Stimulated activated CD4-positive, alpha-beta T cell treated with anti-CD3 and anti-CD28 coated beads, Interleukin-12 subunit alpha, Interleukin-12 subunit beta, amount 100 ng/mL, for 4 hours (primary cell): ENCODE measurements around the gene TMEM253.

Experiments
- DNase-seq: peaks from one replicate; pipeline ENCODE4 v3.0.0-alpha.2; 2020

TMEM253 gene

DNA sequence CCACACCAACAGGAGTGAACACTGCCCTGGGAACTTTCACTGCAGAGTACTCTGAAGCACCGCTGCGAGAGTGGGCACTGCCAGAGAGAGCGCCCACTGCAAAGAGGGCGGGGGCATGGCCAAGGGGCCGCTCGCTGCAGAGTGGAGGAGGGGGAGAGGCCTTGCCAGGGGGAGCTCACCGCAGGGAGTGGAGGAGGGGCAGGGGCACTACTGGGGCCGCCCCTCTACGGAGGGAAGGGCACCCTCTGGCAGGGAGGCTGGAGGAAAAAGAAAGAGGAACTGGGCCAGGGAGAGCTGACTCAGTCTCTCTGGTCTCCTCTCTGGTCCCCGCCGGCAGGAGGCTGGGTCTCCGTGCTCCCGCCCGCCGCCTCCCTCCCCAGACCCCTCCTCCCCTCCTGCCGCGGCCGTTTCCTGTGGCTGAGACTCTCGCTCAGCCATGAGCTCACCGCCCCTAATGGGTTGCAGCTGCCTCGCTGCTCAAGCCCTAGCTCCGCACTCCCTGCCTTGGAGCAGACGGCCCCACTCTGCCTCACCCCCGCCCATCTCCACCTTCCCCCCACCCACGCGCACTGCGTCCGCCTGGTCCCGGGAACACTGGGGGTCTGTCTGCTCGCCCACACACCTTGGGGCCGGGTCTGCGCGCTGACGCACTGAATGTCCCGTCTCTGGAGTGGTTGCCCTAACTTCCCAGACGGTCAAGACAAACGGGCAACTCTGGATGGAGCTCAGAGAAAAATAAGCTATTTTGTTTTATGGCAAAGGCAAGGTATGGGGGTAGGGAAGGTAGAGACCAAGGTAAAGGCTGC, 29.4 kb upstream of the TMEM253 start:
- peak; percentile 35 for DNase-seq

DNA sequence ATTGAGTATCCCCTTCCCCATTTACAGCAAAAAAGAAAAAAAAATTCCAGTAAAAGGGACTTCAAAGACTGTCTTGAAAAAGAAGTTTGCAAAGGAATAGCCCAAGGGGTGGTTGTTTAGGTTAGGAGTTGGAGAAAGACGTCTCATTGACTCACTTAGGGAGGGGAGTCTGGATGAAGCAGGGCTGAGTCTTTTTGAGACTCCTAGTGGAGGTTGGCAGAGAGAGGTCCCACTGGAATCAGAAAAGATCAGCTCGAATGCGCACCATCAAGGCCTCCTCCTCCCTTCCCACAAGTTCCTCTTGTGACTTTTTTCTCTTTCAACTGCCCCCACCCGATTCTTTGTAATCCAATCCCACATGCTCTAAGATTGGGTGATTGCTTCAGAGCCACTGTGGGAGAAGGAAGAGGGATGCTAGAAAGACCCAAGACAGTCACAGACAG, 28.8 kb upstream of the TMEM253 start:
- no peak for DNase-seq

DNA sequence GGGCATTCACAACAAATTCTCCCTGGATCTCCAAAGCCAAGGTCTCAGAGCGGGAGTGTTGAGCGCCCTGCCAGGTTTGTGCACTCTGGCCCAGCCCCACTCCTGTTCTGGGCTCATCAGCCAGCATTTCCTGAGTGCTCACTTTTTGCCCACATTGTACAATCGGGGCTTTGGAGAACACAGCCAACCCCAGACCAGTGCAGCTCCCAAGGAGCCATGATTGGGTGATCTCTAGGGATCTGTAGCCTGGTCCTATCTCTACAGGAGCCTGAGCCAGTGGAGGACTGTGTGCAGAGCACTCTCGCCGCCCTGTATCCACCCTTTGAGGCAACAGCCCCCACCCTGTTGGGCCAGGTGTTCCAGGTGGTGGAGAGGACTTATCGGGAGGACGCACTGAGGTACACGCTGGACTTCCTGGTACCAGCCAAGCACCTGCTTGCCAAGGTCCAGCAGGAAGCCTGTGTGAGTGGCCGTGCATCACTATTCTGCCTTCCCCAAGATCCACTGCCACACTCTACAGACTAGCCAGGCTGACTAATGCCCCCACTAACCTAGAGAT, 28.0 kb upstream of the TMEM253 start:
- no peak for DNase-seq

DNA sequence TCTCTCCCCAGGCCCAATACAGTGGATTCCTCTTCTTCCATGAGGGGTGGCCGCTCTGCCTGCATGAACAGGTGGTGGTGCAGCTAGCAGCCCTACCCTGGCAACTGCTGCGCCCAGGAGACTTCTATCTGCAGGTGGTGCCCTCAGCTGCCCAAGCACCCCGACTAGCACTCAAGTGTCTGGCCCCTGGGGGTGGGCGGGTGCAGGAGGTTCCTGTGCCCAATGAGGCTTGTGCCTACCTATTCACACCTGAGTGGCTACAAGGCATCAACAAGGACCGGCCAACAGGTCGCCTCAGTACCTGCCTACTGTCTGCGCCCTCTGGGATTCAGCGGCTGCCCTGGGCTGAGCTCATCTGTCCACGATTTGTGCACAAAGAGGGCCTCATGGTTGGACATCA, 26.9 kb upstream of the TMEM253 start:
- no peak for DNase-seq

DNA sequence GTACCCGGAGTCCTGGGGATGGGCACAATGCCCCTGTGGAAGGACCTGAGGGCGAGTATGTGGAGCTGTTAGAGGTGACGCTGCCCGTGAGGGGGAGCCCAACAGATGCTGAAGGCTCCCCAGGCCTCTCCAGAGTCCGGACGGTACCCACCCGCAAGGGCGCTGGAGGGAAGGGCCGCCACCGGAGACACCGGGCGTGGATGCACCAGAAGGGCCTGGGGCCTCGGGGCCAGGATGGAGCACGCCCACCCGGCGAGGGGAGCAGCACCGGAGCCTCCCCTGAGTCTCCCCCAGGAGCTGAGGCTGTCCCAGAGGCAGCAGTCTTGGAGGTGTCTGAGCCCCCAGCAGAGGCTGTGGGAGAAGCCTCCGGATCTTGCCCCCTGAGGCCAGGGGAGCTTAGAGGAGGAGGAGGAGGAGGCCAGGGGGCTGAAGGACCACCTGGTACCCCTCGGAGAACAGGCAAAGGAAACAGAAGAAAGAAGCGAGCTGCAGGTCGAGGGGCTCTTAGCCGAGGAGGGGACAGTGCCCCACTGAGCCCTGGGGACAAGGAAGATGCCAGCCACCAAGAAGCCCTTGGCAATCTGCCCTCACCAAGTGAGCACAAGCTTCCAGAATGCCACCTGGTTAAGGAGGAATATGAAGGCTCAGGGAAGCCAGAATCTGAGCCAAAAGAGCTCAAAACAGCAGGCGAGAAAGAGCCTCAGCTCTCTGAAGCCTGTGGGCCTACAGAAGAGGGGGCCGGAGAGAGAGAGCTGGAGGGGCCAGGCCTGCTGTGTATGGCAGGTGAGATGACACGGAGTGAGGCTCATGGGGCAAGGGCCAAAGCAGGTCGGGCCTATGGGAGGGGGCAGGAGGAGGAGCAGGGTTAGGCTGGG, 26.2 kb upstream of the TMEM253 start:
- no peak for DNase-seq

DNA sequence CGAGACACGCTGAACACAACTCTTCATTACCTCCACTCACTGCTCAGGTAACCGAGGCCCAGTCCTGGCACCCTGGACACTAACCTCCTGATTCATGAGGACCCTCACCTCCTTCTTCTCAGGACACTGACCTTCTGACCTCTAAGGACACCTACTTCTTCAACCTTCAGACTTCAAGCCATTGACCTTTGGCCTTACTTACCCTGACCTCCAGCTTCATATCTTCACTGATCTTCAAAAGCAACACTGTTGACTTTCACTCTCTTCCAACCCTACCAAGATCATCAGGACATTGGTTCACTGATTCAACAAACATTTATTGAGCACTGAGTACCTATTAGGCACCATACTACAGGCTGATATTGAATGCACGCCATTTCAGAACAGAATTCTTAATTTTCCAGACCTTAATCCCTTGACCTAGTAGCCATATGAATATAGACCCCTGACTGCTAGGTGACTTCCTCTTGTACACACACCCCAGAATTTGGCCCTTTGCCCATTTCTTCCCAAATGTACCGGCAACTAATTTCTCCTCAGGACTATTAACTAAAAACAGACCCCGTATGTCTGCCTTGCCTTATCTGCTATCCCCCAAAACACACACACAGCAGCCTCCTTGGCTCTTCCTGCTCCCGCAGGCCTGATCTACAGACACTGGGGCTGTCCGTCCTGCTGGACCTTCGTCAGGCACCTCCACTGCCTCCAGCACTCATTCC, 25.0 kb upstream of the TMEM253 start:
- no peak for DNase-seq

DNA sequence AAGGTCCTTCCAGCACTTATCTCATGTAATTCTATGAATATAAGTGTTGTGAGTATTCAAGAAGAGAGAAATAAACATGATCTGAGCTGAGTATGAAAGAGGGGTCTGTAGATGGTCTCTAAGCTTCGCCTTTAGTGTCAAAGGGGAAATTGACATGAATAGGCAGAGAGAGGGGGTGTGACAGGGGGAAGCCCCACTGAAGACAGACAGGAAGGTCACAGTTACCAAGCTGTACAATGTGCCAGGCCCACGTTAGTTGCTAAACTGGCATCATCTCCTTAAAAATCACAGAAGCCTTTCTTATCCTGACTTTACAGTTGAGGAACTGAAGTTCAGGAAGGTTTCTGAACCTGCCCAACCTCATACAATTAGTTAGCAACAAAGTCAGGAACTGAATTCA, 23.2 kb upstream of the TMEM253 start:
- DNase-seq, result no peak

DNA sequence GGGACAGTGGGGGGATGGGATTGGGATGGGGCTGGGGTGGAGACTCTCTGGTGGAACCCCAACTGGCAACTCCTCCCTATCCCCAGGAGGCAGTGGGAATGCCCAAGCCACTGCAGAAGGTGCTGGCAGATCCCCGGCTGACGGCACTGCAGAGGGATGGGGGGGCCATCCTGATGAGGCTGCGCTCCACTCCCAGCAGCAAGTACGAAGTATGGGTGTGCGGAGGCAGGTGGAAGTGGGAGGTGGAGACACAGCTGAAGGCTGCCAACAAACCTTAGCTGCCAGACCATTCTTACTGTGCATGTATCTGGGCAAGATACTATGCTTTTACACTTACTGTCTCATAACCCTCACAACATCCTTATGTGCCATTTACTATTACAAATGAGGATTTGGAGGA, 22.6 kb upstream of the TMEM253 start:
- no peak for DNase-seq

DNA sequence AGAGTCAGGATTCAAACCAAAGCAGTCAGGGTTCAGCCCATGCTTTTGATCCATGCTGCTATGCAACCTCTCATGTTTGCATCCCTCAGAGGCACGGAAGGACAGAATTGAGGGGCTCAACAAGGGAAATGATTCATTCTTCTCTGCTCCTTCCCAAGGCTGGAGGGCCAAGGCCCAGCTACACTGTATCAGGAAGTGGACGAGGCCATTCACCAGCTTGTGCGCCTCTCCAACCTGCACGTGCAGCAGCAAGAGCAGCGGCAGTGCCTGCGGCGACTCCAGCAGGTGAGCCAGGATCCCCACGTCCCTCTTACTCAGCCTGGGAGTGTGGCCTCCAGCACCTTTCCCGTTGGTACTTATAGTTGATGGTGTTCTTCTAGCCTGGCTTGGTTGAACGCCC, 22.1 kb upstream of the TMEM253 start:
- no peak for DNase-seq

DNA sequence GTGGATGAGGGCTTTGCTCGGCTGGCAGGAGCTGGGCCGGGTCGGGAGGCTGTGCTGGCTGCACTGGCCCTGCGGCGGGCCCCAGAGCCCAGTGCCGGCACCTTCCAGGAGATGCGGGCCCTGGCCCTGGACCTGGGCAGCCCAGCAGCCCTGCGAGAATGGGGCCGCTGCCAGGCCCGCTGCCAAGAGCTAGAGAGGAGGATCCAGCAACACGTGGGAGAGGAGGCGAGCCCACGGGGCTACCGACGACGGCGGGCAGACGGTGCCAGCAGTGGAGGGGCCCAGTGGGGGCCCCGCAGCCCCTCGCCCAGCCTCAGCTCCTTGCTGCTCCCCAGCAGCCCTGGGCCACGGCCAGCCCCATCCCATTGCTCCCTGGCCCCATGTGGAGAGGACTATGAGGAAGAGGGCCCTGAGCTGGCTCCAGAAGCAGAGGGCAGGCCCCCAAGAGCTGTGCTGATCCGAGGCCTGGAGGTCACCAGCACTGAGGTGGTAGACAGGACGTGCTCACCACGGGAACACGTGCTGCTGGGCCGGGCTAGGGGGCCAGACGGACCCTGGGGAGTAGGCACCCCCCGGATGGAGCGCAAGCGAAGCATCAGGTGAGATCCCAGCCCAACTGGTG, 19.2 kb upstream of the TMEM253 start:
- no peak for DNase-seq

DNA sequence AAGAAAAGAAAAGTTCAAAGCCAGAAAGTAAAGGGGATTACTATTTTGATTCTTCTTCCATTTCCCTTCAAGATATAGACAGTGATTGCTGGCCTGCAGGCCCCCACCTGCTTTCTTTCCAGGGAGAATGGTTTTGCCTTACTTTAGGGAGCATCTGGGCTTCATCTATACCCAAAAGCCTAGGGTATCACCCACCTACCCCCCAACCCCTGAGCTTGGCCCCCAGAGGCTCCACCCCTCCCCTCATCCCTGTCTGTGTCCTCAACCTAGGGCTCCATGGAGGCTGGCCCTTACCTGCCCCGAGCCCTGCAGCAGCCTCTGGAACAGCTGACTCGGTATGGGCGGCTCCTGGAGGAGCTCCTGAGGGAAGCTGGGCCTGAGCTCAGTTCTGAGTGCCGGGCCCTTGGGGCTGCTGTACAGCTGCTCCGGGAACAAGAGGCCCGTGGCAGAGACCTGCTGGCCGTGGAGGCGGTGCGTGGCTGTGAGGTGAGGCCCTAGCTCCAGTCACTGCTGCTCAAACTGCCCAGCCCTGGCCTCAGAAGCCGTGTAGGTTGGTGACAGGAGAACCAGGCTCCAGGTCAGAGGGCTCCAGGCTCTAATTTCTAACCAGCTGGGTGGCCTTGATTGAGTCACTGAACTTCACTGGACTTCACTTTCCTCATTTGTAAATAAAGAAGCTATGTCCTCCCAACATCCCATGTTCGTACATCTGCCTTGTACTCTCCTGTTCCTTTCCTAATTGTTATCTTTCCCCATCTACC, 17.1 kb upstream of the TMEM253 start:
- DNase-seq, result no peak

DNA sequence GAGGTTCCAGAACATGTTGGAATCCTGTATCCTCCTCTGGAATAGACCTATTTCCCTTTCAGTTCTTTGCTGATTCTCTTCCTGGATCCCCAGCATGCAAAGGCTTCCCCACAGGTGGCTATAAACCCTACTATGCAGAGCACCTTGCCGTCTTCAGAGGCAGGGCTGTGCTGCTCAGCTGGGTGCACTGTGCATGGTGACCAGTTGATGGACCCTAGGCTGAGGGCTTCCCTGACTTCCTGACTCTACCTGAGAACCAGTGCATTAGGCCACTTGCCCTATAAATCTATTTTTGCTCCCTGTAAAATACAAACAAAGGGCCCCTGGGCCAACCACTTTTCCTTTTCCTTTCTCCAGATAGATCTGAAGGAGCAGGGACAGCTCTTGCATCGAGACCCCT, 16.5 kb upstream of the TMEM253 start:
- DNase-seq, result no peak

DNA sequence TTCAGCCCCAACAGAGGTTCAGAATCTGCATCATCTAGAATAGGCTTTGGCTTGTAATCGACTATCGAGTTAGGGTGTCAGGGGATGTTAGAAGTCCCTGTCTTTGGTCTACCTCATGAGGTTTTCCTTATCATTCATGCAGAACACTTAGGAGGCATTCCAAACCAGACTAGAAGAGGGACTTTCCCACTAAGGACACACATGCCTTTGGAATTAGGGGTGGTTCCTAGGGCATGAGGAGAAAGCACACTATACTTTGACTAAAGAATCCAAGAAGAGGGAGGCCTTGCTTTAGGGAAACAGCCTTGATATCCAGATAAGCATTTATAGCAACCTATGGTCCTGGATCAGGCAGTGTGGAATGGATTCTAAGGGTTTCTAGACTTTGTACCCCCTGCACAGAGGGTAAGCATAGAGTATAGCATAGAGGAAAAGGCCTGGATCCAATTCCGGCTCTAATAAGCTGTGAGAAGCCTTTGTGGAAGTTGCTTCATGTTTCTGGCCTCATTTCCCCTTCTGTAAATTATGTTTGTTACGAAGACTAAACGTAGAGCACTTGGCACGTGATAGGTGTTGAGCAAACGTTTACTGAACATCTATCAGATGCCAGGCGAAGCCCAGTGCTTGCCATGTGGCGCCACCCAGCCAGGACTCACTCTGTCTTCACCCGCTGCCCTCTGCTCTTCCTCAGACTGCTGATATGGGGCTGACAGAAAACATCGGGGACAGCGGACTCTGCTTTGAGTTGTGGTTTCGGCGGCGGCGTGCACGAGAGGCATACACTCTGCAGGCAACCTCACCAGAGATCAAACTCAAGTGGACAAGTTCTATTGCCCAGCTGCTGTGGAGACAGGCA, 15.6 kb upstream of the TMEM253 start:
- no peak for DNase-seq

DNA sequence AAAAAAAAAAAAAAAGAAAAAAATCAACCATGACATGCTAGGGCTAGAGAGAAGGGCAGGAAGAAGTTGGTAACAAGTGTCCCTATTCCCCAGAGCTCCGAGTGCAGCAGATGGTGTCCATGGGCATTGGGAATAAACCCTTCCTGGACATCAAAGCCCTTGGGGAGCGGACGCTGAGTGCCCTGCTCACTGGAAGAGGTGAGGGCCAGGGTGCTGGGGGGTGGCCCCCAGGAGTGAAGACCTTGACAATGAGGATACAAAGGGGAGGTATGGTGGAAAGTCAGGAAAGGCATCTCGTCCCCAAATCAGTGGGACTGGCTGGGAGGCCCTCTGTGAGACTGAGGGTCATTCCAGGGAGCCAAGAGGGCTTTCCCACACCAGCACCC, 14.0 kb upstream of the TMEM253 start:
- DNase-seq, result no peak

DNA sequence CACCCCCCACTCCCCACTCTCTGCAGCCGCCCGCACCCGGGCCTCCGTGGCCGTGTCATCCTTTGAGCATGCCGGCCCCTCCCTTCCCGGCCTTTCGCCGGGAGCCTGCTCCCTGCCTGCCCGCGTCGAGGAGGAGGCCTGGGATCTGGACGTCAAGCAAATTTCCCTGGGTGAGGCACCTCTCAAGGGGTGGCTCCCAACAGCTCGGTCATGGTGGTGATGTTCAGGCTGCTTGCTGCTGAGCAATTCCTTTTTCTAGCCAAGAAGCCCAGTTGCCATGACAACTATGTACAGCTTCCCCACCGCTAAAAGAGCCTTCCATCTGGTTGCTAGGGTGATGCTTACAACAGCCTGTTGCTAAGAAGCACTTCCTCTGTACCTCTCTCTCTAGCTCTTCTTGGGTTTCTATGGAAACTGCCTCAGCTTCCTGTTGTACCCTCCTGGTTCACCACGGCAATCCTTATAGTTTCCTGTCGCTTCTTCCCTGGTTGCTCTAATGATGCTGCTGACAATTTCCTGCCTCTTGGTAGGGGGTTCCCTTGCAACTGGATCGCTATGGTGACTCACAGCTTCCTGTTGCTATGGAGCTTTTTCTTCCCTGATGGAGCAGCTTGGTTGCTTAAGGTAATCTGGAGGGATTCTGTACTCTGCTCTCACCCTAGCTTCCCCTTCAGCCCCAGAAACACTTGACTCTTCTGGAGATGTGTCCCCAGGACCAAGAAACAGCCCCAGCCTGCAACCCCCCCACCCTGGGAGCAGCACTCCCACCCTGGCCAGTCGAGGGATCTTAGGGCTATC, 13.4 kb upstream of the TMEM253 start:
- DNase-seq, result no peak

DNA sequence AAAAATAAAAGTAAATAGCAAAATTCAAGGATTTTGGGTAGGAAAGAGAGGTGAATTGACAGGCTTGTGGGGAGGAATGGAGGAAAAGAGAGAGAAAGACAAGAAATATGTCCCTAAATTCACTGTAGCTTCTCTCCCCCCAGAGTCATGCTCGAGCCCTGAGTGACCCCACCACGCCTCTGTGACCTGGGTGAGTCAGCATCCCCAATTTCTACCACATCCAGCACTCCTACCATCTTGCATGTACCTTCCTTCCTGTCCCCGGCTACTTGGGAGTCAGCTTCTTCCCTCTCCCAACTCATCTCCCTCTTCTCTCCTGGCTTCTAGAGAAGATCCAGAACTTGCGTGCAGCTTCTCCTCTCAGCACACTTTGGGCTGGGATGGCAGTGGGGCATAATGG, 12.2 kb upstream of the TMEM253 start:
- no peak for DNase-seq

DNA sequence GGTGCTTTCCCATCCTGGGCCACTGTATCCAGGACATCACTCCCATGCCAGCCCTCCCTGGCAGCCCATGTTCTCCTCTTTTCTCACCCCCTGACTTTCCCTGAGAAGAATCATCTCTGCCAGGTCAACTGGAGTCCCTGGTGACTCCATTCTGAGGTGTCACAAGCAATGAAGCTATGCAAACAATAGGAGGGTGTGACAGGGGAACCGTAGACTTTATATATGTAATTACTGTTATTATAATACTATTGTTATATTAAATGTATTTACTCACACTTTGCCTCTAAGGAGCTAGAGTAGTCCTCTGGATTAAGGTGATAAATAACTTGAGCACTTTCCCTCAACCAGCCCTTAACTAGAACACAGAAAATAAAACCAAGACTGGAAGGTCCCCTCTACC, 11.6 kb upstream of the TMEM253 start:
- no peak for DNase-seq

DNA sequence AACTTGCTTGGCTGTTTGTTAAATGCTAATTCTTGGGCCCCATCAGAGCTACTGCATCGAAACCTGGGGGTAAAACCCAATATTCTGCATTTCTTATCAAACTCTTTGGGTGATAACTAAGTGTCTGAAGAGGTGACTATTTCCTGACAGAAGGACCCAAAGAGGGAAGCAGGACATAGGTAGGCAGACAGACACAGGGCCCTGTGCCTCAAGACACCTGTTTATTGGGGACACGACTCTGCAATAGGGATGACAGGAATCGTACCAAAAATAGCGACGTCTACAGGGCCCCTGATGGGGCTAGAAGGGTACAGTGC, 11.0 kb upstream of the TMEM253 start:
- DNase-seq, result no peak

DNA sequence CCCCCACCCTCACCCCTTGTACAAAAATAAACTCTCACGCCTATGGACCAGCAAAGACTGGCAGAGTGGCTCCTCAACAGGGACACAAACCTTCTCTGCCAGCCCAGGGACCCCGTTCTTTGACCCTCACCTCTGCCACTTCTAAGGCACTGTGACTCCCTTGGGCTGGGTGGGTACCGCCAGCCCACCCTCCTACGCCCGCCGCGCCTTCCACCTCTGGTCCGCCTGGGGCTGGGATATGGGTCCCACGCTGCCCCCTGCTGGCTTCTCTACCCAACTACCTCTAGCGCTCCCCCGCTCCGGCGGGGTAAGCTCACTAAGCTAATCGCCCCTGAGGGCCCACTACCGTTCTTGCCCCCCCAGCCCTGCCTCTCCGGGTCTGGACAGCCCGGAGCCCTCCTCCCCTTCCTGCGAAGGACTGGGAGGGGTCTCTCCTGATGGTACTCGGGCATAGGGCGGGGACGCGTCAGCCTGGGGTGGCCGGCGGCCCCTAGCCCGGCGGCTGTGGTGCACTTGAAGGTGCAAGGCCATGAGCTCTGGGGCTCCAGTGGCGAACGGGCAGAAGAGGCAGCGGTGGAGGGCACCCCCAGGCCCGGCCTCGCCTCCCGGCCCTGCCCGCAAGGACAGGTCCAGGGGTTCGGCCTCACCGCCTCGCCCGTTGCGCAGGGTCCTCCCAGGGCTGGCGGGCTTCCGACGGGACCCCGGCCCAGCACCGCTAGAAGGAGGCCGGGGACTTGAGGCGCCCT, 10.5 kb upstream of the TMEM253 start:
- no peak for DNase-seq
